ENCODE measurements around the gene PHF3.

The PHF3 gene

GRCh38 chr6:63764318-63764916 lies 128.8 kb downstream of the PHF3 start:
- DNase-seq (ENCODE audit: low spot score), result peak; percentile 55
